K562 (cell line): ENCODE results near the gene DYNC1I1. TPM values are rescaled to one million over a fixed set of nuclear protein-coding genes. Genes with fewer than 3 reads are reported as not detected.

ENCODE experiments used
- CTBP1 ChIP-seq: fragments of 450-650 bp; IDR thresholded peaks from 2 replicates; pipeline ENCODE4 v1.6.1; 2016; ENCODE audit warnings: borderline replicate concordance
- E2F1 ChIP-seq: sonication (generic); formaldehyde crosslinking; IDR thresholded peaks from 2 replicates; pipeline ENCODE4 v1.8.1; 2023; ENCODE audit warnings: mild to moderate bottlenecking, missing genetic modification reagents, moderate library complexity
- NCOA6 ChIP-seq: fragments of 450-650 bp; IDR thresholded peaks from 2 replicates; pipeline ENCODE4 v1.6.1; 2017; ENCODE audit warnings: mild to moderate bottlenecking
- NEUROD1 ChIP-seq: fragments of 150-350 bp; IDR thresholded peaks from 2 replicates; pipeline ENCODE4 v1.6.1; 2014; ENCODE audit warnings: borderline replicate concordance, low read length, low read depth; ENCODE audit not compliant: partially characterized antibody
- RAD21 ChIP-seq, 2 experiments: fragments of 250-450 bp in 1 of 2; fragments of 450-650 bp in 1 of 2; sonication (Bioruptor Pico) in 1 of 2; formaldehyde crosslinking in 1 of 2; IDR thresholded peaks in 1 of 2; conservative IDR thresholded peaks in 1 of 2; 2 replicates each; pipeline versions ENCODE4 v1.4.0 to v1.8.0; 2020 to 2022; ENCODE audit warnings: mild to moderate bottlenecking in 2 of 2, moderate library complexity in 1 of 2
- REST ChIP-seq, 2 experiments: fragments of 450-650 bp; formaldehyde crosslinking in 1 of 2; IDR thresholded peaks; 2 replicates each; pipeline versions ENCODE4 v1.4.0 to v1.6.1; 2014 to 2020; ENCODE audit warnings: mild to moderate bottlenecking in 2 of 2, borderline replicate concordance in 1 of 2, low read depth in 1 of 2
- SFPQ ChIP-seq: fragments of 200-400 bp; formaldehyde crosslinking; IDR thresholded peaks from 2 replicates; pipeline ENCODE4 v1.6.1; 2017; ENCODE audit warnings: mild to moderate bottlenecking, low read depth, low read length, moderate library complexity
- STAT6 ChIP-seq: sonication (generic); formaldehyde crosslinking; IDR thresholded peaks from 2 replicates; pipeline ENCODE4 v1.8.1; 2023; ENCODE audit warnings: mild to moderate bottlenecking, missing genetic modification reagents
- TEAD4 ChIP-seq, 2 experiments: sonication (generic) in 1 of 2; formaldehyde crosslinking in 1 of 2; IDR thresholded peaks; 2 replicates each; pipeline versions ENCODE4 v1.6.1 to v1.8.0; 2012 to 2022; ENCODE audit warnings: borderline replicate concordance in 1 of 2, inconsistent platforms in 1 of 2, low read length in 1 of 2, mild to moderate bottlenecking in 1 of 2, missing genetic modification reagents in 1 of 2
- ZNF347 ChIP-seq: fragments of 450-650 bp; formaldehyde crosslinking; IDR thresholded peaks from 2 replicates; pipeline ENCODE4 v1.4.0; 2020; ENCODE audit warnings: low read depth, mild to moderate bottlenecking, moderate library complexity
- polyA plus RNA-seq, 8 experiments: library from polyadenylated mRNA; depleted of rRNA in 4 of 8; stranded (reverse) in 5 of 8; unstranded in 3 of 8; fragments of >200 nt; fragmentation: Nextera tagmentation in 2 of 8; fragmentation: Illumina TruSeq in 1 of 8; extraction: Ambion mirVana in 2 of 8; extraction: Trizol in 1 of 8; gene quantifications; 2 replicates each; pipeline versions ENCODE4 v1.2.1 to v1.2.3, GENCODE V29; 2011 to 2014; ENCODE audit warnings: inconsistent platforms in 1 of 8, missing spikeins in 1 of 8
- total RNA-seq, 7 experiments: library from RNA; depleted of rRNA in 6 of 7; stranded (reverse); fragments of >200 nt in 6 of 7; fragmentation: Illumina TruSeq in 2 of 7; extraction: Trizol in 2 of 7; gene quantifications; 2 replicates each; pipeline versions ENCODE4 v1.2.1 to v1.2.3, GENCODE V29; 2011 to 2021; ENCODE audit warnings: low replicate concordance in 1 of 7

DYNC1I1 gene
- total and polyA plus RNA-seq, 9 of the 15 experiments (the other 6 are each of a cell fraction or from before 2014, with no cell fraction given) = 0.22 to 1.5 (median 0.44) TPM

GRCh38 chr7:95871075-95871848 lies 98.9 kb downstream of the DYNC1I1 start (continued):
- peak; percentile 58; the same call in 1 of the 2 replicates for TF ChIP-seq REST (IDR thresholded peaks at IDR 0.05; ENCODE audit: borderline replicate concordance)
- no peak for TF ChIP-seq REST (CRISPR knock-in tag; IDR thresholded peaks at IDR 0.05; ENCODE audit: low read depth)
- TF ChIP-seq SFPQ = no peak
- TF ChIP-seq CTBP1 = no peak
- TF ChIP-seq STAT6 (CRISPR knock-in tag) = no peak
- no peak for TF ChIP-seq E2F1 (CRISPR knock-in tag)
- TF ChIP-seq ZNF347 = no peak
- no peak for TF ChIP-seq NCOA6
- TF ChIP-seq RAD21 (CRISPR knock-in tag; conservative IDR thresholded peaks at IDR 0.05 in 1 of 2, IDR thresholded peaks at IDR 0.05 in 1 of 2) = peak; percentile 73 to 74
- no peak for TF ChIP-seq TEAD4 (IDR thresholded peaks at IDR 0.05; ENCODE audit: low read length)
- no peak for TF ChIP-seq TEAD4 (CRISPR knock-in tag; IDR thresholded peaks at IDR 0.05; ENCODE audit: borderline replicate concordance)
- no peak for TF ChIP-seq NEUROD1
